OCI-LY1 (cell line): ENCODE data around the gene CSMD2.

ENCODE experiments used
- CTCF ChIP-seq: fragments of 200-600 bp; sonication (generic), shearing (Covaris generic); IDR thresholded peaks from 2 replicates; pipeline ENCODE4 v1.5.1; 2017; ENCODE audit warnings: mild to moderate bottlenecking, antibody characterized with exemption, low read length, moderate library complexity, mixed read lengths
- EZH2 ChIP-seq: fragments of 200-600 bp; sonication (generic), shearing (Covaris generic); IDR thresholded peaks from 2 replicates; pipeline ENCODE4 v1.8.0; 2017; ENCODE audit warnings: borderline replicate concordance, mixed run types, mild to moderate bottlenecking, antibody characterized with exemption, low read length, moderate library complexity, mixed read lengths

DNA sequence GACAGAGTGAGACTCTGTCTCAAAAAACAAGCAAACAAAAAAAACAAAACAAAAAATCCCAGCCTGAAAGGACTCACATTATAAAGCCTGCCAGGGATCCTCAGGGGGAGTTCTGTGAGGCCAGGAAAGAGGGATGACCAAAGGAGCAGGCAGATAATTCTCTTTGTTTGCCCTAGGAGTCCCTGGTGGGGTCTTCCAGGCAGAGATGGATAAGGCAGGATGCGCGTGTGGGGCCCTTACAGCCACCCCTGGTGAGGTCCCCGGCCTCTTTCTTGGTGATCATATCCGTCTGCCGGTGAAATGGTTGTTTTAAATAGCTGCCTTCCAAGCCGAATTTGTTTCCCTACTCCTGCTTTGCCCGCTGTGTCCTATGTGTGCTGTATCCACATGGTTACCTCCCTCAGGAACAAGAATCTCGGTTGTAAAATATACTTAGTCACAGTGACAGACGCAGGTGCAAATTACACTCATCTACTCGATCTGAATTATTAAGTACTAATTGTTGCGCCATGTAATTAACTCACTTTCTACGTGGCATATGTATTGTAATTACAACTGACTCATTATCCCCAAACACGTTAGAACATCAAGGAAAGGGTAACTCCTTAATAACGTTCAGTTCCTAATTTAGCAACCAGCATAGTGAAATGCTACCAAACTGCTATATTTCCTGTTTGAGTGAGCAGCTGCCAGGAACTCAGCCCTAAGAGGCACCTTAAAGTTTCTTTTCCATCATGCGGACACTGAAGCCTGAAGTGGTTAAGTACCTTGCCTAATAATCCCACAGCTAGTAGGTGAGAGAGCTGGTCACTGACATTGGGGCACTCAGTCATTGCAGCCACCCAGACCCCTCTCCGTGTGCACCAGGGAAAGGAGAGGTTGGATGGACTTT is 586.2 kb downstream of the CSMD2 start:
- TF ChIP-seq CTCF (no peak), EZH2 (no peak)
